Measurements from ENCODE around the gene ABHD8.

DNA sequence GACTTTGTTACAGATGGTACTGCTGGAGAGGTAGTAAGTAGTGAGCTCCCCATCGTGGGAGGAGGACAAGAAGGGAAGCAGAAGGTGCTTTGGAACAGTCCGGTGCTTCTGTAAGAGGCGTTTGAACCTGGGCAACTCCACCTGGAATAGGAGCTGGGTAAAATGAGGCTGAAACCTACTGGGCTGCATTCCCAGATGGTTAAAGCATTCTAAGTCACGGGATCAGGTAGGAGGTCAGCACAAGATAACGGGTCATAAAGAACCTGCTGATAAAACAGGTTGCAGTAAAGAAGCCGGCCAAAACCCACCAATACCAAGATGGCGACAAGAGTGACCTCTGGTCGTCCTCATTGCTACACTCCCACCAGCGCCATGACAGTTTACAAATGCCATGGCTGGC, 16.5 kb downstream of the ABHD8 start:
- no peak for TF ChIP-seq CTCF (IDR thresholded peaks at IDR 0.05; ENCODE audit: insufficient read depth, low read depth, low read length)
- TF ChIP-seq EZH2 (IDR thresholded peaks at IDR 0.05; ENCODE audit: insufficient read depth, low read length): no peak

Data from astrocyte (in vitro differentiated cells and primary cell).